Thyroid gland (tissue), 4 donors: ENCODE data around the gene ZP3.

Experiments
- POLR2A ChIP-seq, 2 donors: fragments of 450-650 bp; IDR thresholded peaks; one replicate each; pipeline ENCODE4 v1.6.1; 2017; ENCODE audit warnings: antibody characterized with exemption in 2 of 2, mild to moderate bottlenecking in 2 of 2, moderate library complexity in 1 of 2
- TF ChIP-seq, protein P1 (sequence below), 6 experiments: fragments of 200-600 bp in 3 of 6; fragments of 450-650 bp in 3 of 6; sonication (generic) in 3 of 6; IDR thresholded peaks; one replicate each; pipeline ENCODE4 v1.5.1; 2016 to 2019; ENCODE audit warnings: antibody characterized with exemption in 6 of 6, mild to moderate bottlenecking in 2 of 6, inconsistent platforms in 1 of 6, moderate library complexity in 1 of 6

DNA sequence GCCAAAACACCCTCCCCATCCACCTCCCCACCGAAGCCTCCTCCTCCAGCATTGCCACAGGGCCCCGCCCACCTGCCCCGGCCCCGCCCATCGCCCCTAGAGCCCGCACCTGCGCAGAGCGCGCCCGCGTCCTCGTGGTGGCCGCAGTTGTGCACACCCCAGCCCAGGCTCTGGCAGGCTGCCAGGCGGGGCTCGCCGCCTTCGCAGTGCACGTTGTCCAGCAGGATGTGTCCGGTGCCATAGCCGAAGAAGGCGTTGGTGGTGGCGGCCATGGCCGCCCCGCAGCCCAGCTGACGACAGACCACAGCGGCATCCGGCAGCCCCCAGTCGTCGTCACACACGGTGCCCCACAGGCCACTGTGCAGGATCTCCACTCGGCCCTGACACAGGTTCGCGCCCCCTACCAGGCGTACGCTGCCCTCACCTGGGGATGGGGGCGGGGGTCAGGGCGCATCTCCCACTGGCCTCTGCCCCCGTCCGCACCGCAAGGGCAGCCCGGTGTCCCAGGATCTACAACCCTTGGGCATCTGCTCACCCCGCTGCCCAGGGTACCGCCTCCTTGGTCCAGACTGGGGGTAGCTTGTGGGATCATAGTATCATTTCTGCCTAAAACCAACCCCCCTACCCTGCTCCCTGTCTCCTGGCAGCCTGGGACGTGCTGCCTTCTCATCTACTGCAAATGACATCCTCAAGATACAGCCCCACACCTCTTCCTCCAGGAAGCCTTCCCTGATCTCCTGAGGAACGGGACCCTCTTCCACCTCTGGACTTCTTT lies 27.2 kb upstream of the ZP3 start:
- TF ChIP-seq, protein P1, sequence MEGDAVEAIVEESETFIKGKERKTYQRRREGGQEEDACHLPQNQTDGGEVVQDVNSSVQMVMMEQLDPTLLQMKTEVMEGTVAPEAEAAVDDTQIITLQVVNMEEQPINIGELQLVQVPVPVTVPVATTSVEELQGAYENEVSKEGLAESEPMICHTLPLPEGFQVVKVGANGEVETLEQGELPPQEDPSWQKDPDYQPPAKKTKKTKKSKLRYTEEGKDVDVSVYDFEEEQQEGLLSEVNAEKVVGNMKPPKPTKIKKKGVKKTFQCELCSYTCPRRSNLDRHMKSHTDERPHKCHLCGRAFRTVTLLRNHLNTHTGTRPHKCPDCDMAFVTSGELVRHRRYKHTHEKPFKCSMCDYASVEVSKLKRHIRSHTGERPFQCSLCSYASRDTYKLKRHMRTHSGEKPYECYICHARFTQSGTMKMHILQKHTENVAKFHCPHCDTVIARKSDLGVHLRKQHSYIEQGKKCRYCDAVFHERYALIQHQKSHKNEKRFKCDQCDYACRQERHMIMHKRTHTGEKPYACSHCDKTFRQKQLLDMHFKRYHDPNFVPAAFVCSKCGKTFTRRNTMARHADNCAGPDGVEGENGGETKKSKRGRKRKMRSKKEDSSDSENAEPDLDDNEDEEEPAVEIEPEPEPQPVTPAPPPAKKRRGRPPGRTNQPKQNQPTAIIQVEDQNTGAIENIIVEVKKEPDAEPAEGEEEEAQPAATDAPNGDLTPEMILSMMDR (IDR thresholded peaks at IDR 0.05): no peak
- TF ChIP-seq POLR2A (IDR thresholded peaks at IDR 0.05): peak in 1 of 2 donors; percentile 6
